OCI-LY3 (cell line): ENCODE results near the gene PFKFB3.

Source experiments
- EZH2phosphoT487 ChIP-seq: fragments of 200-600 bp; shearing (Covaris generic); IDR thresholded peaks from 2 replicates; pipeline ENCODE4 v1.6.1; 2018; ENCODE audit warnings: antibody characterized with exemption, mixed run types, low read depth
- TF ChIP-seq, protein P1 (sequence below): fragments of 200-600, 300-600 bp; sonication (generic); IDR thresholded peaks from 2 replicates; pipeline ENCODE4 v1.5.1; 2014; ENCODE audit warnings: antibody characterized with exemption, low read length, low read depth

DNA sequence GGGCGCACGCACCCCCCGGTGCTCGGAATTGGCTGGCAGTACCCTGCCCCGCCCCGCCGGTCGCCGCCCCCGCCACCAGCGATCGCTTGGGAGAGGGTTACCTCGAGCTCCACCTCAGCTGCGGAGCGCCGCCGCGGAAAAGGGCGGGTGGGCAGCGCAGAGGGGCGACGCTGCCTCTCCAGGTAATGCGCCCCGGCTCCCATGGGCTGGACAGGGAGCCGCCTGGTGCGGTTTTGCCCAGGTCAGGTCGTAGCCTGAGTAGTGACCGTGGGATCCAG lies 1.3 kb downstream of the PFKFB3 start:
- TF ChIP-seq, protein P1, sequence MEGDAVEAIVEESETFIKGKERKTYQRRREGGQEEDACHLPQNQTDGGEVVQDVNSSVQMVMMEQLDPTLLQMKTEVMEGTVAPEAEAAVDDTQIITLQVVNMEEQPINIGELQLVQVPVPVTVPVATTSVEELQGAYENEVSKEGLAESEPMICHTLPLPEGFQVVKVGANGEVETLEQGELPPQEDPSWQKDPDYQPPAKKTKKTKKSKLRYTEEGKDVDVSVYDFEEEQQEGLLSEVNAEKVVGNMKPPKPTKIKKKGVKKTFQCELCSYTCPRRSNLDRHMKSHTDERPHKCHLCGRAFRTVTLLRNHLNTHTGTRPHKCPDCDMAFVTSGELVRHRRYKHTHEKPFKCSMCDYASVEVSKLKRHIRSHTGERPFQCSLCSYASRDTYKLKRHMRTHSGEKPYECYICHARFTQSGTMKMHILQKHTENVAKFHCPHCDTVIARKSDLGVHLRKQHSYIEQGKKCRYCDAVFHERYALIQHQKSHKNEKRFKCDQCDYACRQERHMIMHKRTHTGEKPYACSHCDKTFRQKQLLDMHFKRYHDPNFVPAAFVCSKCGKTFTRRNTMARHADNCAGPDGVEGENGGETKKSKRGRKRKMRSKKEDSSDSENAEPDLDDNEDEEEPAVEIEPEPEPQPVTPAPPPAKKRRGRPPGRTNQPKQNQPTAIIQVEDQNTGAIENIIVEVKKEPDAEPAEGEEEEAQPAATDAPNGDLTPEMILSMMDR: no peak
- TF ChIP-seq EZH2phosphoT487: no peak
